ENCODE measurements around the gene ANAPC4. TPM values are rescaled to one million over a fixed set of nuclear protein-coding genes. Genes with fewer than 3 reads are reported as not detected.
"Not testable (repeated sequence)": the region's sequence is repeated elsewhere in the genome, so short reads cannot be mapped to it uniquely, and the experiment has no call there.

The ANAPC4 gene
- total RNA-seq, 1 donor from 2014 or later = 19.2 TPM

DNA sequence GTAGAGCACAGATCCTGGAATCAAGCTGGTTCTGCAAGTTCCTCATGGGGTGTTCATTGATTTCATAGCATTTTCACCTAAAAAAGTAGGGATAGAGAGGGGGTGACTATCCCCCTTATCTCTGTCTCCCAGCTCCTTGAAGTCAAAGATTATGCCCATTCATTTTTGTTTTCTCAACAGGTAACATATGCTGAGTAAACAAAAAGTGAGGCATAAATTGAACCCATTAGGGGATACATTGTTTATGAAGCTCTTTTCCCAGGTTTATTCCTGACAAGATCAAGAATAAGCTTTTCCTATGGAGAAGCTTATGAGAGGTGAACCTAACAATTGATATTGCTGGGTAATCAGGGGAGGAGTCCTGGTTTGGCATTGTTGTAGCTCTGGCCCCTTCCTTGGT is 9.2 kb upstream of the ANAPC4 start:
- Mint-ChIP-seq H3K27me3 (ENCODE audit: low read depth, unreplicated experiment) (no peaks in the 10 kb centered on the region), H3K4me1 (ENCODE audit: low read depth, unreplicated experiment) (peaks cover 2% of the 10 kb centered on the region), H3K4me3 (ENCODE audit: unreplicated experiment) (no peak overlapping the region), H3K36me3 (ENCODE audit: low read depth, unreplicated experiment) (no peaks in the 10 kb centered on the region), H3K9me3 (ENCODE audit: unreplicated experiment) (no peaks in the 10 kb centered on the region), H3K27ac (ENCODE audit: unreplicated experiment) (no peak overlapping the region)
- Histone ChIP-seq H3K4me1 (ENCODE audit: insufficient read depth, low read length) (no peaks in the 10 kb centered on the region), H3K36me3 (ENCODE audit: insufficient read depth, low read length) (no peaks in the 10 kb centered on the region), H3K9ac (ENCODE audit: low read length) (no peak overlapping the region), H3K4me3 (ENCODE audit: insufficient read depth, low read depth, low read length) (no peak overlapping the region), H3K4me2 (ENCODE audit: low read length) (no peak overlapping the region), H3K9me3 (ENCODE audit: insufficient read depth, low read depth, low read length) (no peaks in the 10 kb centered on the region), H2AFZ (ENCODE audit: low read depth, low read length) (no peak overlapping the region), H3K79me2 (ENCODE audit: insufficient read depth, low read length) (no peaks in the 10 kb centered on the region), H3K27me3 (ENCODE audit: insufficient read depth, low read length) (no peaks in the 10 kb centered on the region), H3K27ac (ENCODE audit: low read depth, low read length) (no peak overlapping the region), H4K20me1 (ENCODE audit: insufficient read depth, low read length) (no peaks in the 10 kb centered on the region)
- FAIRE-seq (no peak), DNase-seq (ENCODE audit: low read depth) (no peak)
- no peak for TF ChIP-seq EZH2 (IDR thresholded peaks at IDR 0.05; ENCODE audit: insufficient read depth, low read length)
- TF ChIP-seq, protein P1, sequence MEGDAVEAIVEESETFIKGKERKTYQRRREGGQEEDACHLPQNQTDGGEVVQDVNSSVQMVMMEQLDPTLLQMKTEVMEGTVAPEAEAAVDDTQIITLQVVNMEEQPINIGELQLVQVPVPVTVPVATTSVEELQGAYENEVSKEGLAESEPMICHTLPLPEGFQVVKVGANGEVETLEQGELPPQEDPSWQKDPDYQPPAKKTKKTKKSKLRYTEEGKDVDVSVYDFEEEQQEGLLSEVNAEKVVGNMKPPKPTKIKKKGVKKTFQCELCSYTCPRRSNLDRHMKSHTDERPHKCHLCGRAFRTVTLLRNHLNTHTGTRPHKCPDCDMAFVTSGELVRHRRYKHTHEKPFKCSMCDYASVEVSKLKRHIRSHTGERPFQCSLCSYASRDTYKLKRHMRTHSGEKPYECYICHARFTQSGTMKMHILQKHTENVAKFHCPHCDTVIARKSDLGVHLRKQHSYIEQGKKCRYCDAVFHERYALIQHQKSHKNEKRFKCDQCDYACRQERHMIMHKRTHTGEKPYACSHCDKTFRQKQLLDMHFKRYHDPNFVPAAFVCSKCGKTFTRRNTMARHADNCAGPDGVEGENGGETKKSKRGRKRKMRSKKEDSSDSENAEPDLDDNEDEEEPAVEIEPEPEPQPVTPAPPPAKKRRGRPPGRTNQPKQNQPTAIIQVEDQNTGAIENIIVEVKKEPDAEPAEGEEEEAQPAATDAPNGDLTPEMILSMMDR (IDR thresholded peaks at IDR 0.05; ENCODE audit: insufficient read depth, low read depth, low read length) = no peak

DNA sequence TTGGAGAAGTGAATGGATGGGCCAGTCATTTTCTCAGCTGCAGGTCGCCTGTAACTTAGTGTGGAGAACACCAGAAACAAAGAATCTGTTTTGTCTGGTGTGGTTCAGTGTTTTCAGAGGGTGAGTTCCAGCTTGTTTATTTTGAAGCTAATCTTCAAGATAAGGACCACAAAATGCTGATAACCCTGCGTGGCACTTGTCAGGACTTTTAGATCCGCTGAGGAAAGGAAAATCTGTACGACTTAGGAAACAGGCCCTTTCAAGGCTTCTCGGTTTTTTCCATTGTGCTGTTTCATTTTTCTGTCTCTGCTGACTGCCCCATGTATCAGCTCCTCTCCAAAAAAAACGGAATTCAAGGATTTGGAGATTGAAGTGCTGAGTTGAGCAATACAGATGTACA is 8.7 kb upstream of the ANAPC4 start:
- Histone ChIP-seq H3K79me2 (ENCODE audit: insufficient read depth, low read length) (no peaks in the 10 kb centered on the region), H4K20me1 (ENCODE audit: insufficient read depth, low read length) (no peaks in the 10 kb centered on the region), H3K4me2 (ENCODE audit: low read length) (no peak overlapping the region), H2AFZ (ENCODE audit: low read depth, low read length) (no peak overlapping the region), H3K27ac (ENCODE audit: low read depth, low read length) (no peak overlapping the region), H3K4me1 (ENCODE audit: insufficient read depth, low read length) (no peaks in the 10 kb centered on the region), H3K9ac (ENCODE audit: low read length) (no peak overlapping the region), H3K27me3 (ENCODE audit: insufficient read depth, low read length) (no peaks in the 10 kb centered on the region), H3K9me3 (ENCODE audit: insufficient read depth, low read depth, low read length) (no peaks in the 10 kb centered on the region), H3K4me3 (ENCODE audit: insufficient read depth, low read depth, low read length) (no peak overlapping the region), H3K36me3 (ENCODE audit: insufficient read depth, low read length) (no peaks in the 10 kb centered on the region)
- H3K9me3 Mint-ChIP-seq (ENCODE audit: unreplicated experiment) = no peaks in the 10 kb centered on the region
- FAIRE-seq (no peak), DNase-seq (ENCODE audit: low read depth) (no peak)
- peaks cover 2% of the 10 kb centered on the region for H3K4me1 Mint-ChIP-seq (ENCODE audit: low read depth, unreplicated experiment)
- H3K36me3 Mint-ChIP-seq (ENCODE audit: low read depth, unreplicated experiment) = no peaks in the 10 kb centered on the region
- H3K4me3 Mint-ChIP-seq (ENCODE audit: unreplicated experiment) = no peak overlapping the region
- TF ChIP-seq, protein P1 (IDR thresholded peaks at IDR 0.05; ENCODE audit: insufficient read depth, low read depth, low read length) = no peak
- TF ChIP-seq EZH2 (IDR thresholded peaks at IDR 0.05; ENCODE audit: insufficient read depth, low read length) = no peak
- no peaks in the 10 kb centered on the region for H3K27me3 Mint-ChIP-seq (ENCODE audit: low read depth, unreplicated experiment)
- no peak overlapping the region for H3K27ac Mint-ChIP-seq (ENCODE audit: unreplicated experiment)

DNA sequence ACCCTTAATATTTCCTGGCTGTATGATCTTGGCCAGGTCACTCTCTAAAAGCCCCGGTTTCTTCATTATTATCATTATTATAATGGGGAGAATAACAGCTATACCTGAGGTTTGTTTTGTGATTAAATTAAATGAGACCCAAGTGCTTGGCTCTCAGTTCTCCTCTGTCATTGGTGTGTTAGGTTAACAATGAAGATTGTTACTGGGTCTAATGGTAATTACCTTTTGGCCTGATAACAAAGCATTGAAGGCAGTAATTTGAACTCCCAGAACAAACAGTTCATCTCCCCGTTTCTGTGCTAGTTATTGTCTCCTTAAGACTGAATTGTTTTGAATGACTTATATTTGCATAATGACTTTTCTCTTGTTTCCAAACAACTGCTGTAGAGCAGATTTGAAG is 6.8 kb upstream of the ANAPC4 start:
- TF ChIP-seq, protein P1 (IDR thresholded peaks at IDR 0.05; ENCODE audit: insufficient read depth, low read depth, low read length) = no peak
- no peak for TF ChIP-seq EZH2 (IDR thresholded peaks at IDR 0.05; ENCODE audit: insufficient read depth, low read length)
- Histone ChIP-seq H3K4me1 (ENCODE audit: insufficient read depth, low read length) (no peaks in the 10 kb centered on the region), H3K27me3 (ENCODE audit: insufficient read depth, low read length) (no peaks in the 10 kb centered on the region), H3K4me2 (ENCODE audit: low read length) (no peak overlapping the region), H3K36me3 (ENCODE audit: insufficient read depth, low read length) (no peaks in the 10 kb centered on the region), H3K4me3 (ENCODE audit: insufficient read depth, low read depth, low read length) (no peak overlapping the region), H3K9ac (ENCODE audit: low read length) (no peak overlapping the region), H3K9me3 (ENCODE audit: insufficient read depth, low read depth, low read length) (no peaks in the 10 kb centered on the region), H4K20me1 (ENCODE audit: insufficient read depth, low read length) (no peaks in the 10 kb centered on the region), H3K27ac (ENCODE audit: low read depth, low read length) (no peak overlapping the region), H2AFZ (ENCODE audit: low read depth, low read length) (no peak overlapping the region), H3K79me2 (ENCODE audit: insufficient read depth, low read length) (no peaks in the 10 kb centered on the region)
- Mint-ChIP-seq H3K4me1 (ENCODE audit: low read depth, unreplicated experiment) (peaks cover 2% of the 10 kb centered on the region), H3K4me3 (ENCODE audit: unreplicated experiment) (no peak overlapping the region), H3K27ac (ENCODE audit: unreplicated experiment) (no peak overlapping the region), H3K36me3 (ENCODE audit: low read depth, unreplicated experiment) (no peaks in the 10 kb centered on the region), H3K27me3 (ENCODE audit: low read depth, unreplicated experiment) (no peaks in the 10 kb centered on the region), H3K9me3 (ENCODE audit: unreplicated experiment) (no peaks in the 10 kb centered on the region)
- FAIRE-seq = no peak
- DNase-seq (ENCODE audit: low read depth) = no peak

DNA sequence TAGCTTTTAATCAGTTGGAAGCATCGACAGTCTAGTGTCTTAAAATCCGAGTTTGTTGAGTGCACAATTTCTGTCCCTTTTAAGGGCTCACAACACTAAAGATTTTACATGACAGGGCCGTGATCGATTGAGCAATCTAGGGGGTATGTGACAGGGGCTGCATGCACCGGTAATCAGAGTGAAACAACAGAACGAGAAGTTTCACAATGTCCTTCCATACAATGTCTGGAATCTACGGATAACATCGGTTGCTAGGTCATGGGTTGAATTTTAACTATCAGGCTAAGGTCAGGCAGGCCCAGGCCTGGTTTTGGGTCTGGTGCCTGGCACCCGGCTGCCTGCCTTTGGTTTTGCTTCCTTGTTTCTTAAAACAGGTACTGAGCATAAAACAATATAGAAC is 4.5 kb upstream of the ANAPC4 start:
- H3K27ac Mint-ChIP-seq (ENCODE audit: unreplicated experiment); H3K4me2 ChIP-seq (ENCODE audit: low read length); H3K36me3 Mint-ChIP-seq (ENCODE audit: low read depth, unreplicated experiment); H3K27me3 Mint-ChIP-seq (ENCODE audit: low read depth, unreplicated experiment); H2AFZ ChIP-seq (ENCODE audit: low read depth, low read length); H3K27ac ChIP-seq (ENCODE audit: low read depth, low read length); DNase-seq (ENCODE audit: low read depth); FAIRE-seq; H4K20me1 ChIP-seq (ENCODE audit: insufficient read depth, low read length); H3K4me1 ChIP-seq (ENCODE audit: insufficient read depth, low read length); H3K79me2 ChIP-seq (ENCODE audit: insufficient read depth, low read length); H3K4me1 Mint-ChIP-seq (ENCODE audit: low read depth, unreplicated experiment); H3K9ac ChIP-seq (ENCODE audit: low read length); H3K27me3 ChIP-seq (ENCODE audit: insufficient read depth, low read length); H3K36me3 ChIP-seq (ENCODE audit: insufficient read depth, low read length); H3K9me3 ChIP-seq (ENCODE audit: insufficient read depth, low read depth, low read length); H3K4me3 ChIP-seq (ENCODE audit: insufficient read depth, low read depth, low read length); H3K4me3 Mint-ChIP-seq (ENCODE audit: unreplicated experiment); H3K9me3 Mint-ChIP-seq (ENCODE audit: unreplicated experiment): not testable (repeated sequence)
